Mesothelial cell of epicardium (in vitro differentiated cells): ENCODE measurements around the gene BRMS1. TPM values are rescaled to one million over a fixed set of nuclear protein-coding genes. Genes with fewer than 3 reads are reported as not detected.

Experiments
- DNase-seq, 2 experiments: peaks; one replicate each; pipeline ENCODE4 v3.0.0; 2021; ENCODE audit warnings: low spot score in 2 of 2; ENCODE audit not compliant: unreplicated experiment in 2 of 2
- H3K27ac Mint-ChIP-seq: 2 replicates; pipeline ENCODE4 v1.8.0; 2021; ENCODE audit warnings: mixed read lengths
- H3K27me3 Mint-ChIP-seq: 2 replicates; pipeline ENCODE4 v1.8.0; 2021; ENCODE audit warnings: low read depth, mixed read lengths
- H3K36me3 Mint-ChIP-seq: 2 replicates; pipeline ENCODE4 v1.8.0; 2021; ENCODE audit warnings: mixed read lengths
- H3K4me1 Mint-ChIP-seq: 2 replicates; pipeline ENCODE4 v1.8.0; 2021; ENCODE audit warnings: mixed read lengths
- H3K4me3 Mint-ChIP-seq: 2 replicates; pipeline ENCODE4 v1.8.0; 2021; ENCODE audit warnings: mild to moderate bottlenecking, moderate library complexity, mixed read lengths
- H3K9me3 Mint-ChIP-seq: 2 replicates; pipeline ENCODE4 v1.8.0; 2021; ENCODE audit warnings: mixed read lengths
- CTCF ChIP-seq: fragments of 200-600 bp; sonication (generic); IDR thresholded peaks from one replicate; pipeline ENCODE4 v1.5.0; 2021; ENCODE audit warnings: antibody characterized with exemption; ENCODE audit not compliant: unreplicated experiment
- total RNA-seq: library from RNA; stranded (reverse); gene quantifications from 3 replicates; pipeline ENCODE4 v1.2.1, GENCODE V29; 2021

Gene BRMS1
- total RNA-seq, 1 donor from 2014 or later: 25.0 TPM

GRCh38 chr11:66373265-66373664 lies 28.4 kb upstream of the BRMS1 start:
- peaks cover 21% of the 10 kb centered on the region for H3K4me1 Mint-ChIP-seq

GRCh38 chr11:66371627-66372415 lies 26.9 kb upstream of the BRMS1 start, which contains the start of gene SLC29A2:
Gene SLC29A2 (minus strand): TSS chr11:66371760. CDS start chr11:66371591, 169 bp downstream.
- Mint-ChIP-seq H3K4me3 (peak within 1 kb of the TSS; percentile 88), H3K36me3 (peaks cover 2% of the 10 kb centered on the region), H3K27ac (peak within 1 kb of the TSS; percentile 96), H3K27me3 (no peaks in the 10 kb centered on the region), H3K4me1 (peaks cover 21% of the 10 kb centered on the region), H3K9me3 (no peaks in the 10 kb centered on the region)
- peak; percentile 82 to 88 for DNase-seq
- no peak for TF ChIP-seq CTCF

More at GRCh38 chr11:66373265-66373664, 28.4 kb upstream of the BRMS1 start:
- Mint-ChIP-seq H3K9me3 (no peaks in the 10 kb centered on the region), H3K4me3 (no peak overlapping the region), H3K27me3 (peaks cover 1% of the 10 kb centered on the region), H3K36me3 (no peaks in the 10 kb centered on the region), H3K27ac (peak overlapping the region; percentile 68)
- DNase-seq: no peak
- no peak for TF ChIP-seq CTCF

- Mint-ChIP-seq H3K4me3 (peak overlapping the region; percentile 88), H3K27ac (peak overlapping the region; percentile 96), H3K36me3 (peaks cover 5% of the 10 kb centered on the region)
These were observed 24.4 kb upstream of the BRMS1 start for GRCh38 chr11:66369073-66369894.

GRCh38 chr11:66368484-66368883 lies 23.6 kb upstream of the BRMS1 start:
- H3K4me3 Mint-ChIP-seq: no peak overlapping the region

More at GRCh38 chr11:66369073-66369894, 24.4 kb upstream of the BRMS1 start:
- Mint-ChIP-seq H3K4me1 (peaks cover 21% of the 10 kb centered on the region), H3K27me3 (no peaks in the 10 kb centered on the region), H3K9me3 (no peaks in the 10 kb centered on the region)
- no peak for TF ChIP-seq CTCF
- DNase-seq: no peak

More at GRCh38 chr11:66368484-66368883, 23.6 kb upstream of the BRMS1 start:
- Mint-ChIP-seq H3K9me3 (no peaks in the 10 kb centered on the region), H3K36me3 (peaks cover 5% of the 10 kb centered on the region), H3K27ac (no peak overlapping the region), H3K4me1 (peaks cover 21% of the 10 kb centered on the region), H3K27me3 (no peaks in the 10 kb centered on the region)
- DNase-seq: no peak
- no peak for TF ChIP-seq CTCF
